Stimulated activated CD4-positive, alpha-beta T cell treated with anti-CD3 and anti-CD28 coated beads, Interleukin-4, amount 100 ng/mL, for 4 hours (primary cell): Measurements from ENCODE around the gene KLF4.
A peak's percentile ranks its signal among the peaks of the same experiment; 100 is the strongest.
"Not testable (repeated sequence)": the region's sequence is repeated elsewhere in the genome, so short reads cannot be mapped to it uniquely, and the experiment has no call there.

Source experiments
- DNase-seq, 2 experiments: peaks; one replicate each; pipeline ENCODE4 v3.0.0-alpha.2; 2020

KLF4 gene

DNA sequence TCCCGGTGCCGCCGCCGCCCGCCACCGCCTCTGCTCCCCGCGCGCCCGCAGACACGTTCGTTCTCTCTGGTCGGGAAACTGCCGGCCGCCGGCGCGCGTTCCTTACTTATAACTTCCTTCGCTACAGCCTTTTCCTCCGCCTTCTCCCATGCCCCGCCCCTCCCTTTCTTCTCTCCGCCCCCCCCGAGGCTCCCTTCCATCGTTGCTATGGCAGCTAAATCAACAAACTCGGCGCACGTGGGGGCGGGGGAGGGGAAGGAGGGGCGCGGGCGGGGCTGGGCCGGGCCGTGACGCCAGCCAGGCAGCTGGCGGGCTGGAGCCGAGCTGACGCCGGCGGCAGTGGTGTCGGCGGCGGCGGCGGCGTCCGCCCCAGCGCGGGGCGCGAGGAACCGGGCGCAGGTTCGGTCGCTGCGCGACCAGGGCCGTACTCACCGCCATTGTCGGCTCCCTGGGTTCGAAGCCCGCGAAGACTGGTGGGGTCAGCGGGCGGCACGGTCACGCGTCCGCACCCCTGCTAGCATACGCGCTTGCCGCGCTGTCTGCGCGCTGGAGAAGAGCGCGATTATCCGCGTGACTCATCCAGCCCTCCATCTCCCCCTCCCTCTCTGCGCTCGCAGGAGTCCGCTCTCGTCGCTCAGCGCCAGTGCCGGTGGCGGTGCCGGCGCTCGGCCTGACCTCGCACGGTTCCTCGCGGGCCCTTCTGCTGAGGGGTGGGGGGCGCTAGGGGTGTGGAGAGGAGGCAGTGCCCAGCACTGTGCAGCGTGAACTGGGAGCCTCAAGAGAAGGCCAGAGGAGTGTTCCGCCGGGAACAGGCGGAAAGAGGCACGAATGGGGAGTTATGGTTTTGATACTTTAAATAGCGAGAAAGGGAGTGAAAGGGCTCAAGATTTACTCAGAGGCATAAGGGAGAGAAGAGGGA lies at the start of gene KLF4:
KLF4 (minus strand) TSS at position 83 of the 919 bp plus-strand sequence. CDS start 597 bp downstream, outside the sequence.
- DNase-seq = peak; percentile 51 to 58

DNA sequence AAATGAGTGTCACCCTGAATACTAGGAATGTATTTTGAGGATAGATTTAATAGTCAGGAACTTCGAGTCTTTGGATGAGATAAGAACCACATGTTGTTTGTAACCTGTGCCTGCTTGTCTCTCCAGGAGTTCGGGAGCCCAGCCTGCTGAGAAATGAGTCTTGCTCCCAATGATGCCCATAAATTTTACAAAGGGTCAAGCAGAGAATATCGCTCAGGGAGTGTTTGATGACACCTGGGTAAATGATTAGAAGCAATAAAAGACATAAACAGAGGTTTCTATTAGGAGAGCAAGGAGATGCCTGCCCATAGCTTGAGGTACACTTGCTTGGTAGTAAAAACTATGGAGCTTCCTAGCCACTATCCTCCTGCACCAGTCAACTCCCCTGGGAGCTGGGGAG lies 46.9 kb upstream of the KLF4 start:
- DNase-seq = no peak

DNA sequence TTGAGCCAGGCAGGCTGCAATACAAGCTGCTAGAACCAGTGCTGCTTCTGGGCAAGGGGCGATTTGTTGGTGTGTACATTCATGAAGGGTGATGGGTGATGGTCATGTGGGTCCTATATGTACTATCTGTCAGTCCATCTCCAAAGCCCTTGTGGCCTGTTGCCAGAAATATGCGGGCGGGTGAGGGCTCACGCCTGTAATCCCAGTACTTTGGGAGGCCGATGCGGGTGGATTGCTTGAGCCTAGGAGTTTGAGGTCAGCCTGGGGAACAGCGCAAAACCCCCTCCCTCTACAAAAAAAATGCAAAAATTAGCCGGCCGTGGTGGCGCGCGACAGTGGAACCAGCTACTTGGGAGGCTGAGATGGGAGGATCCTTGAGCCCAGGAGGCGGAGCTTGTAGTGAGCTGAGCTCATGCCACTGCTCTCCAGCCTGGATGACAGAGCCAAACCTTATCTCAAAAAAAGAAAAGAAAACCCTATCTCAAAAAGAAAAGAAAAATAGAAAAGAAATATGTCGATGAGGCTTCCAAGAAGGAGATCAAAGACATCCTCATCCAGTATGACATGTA lies 45.0 kb upstream of the KLF4 start:
- DNase-seq = no peak

DNA sequence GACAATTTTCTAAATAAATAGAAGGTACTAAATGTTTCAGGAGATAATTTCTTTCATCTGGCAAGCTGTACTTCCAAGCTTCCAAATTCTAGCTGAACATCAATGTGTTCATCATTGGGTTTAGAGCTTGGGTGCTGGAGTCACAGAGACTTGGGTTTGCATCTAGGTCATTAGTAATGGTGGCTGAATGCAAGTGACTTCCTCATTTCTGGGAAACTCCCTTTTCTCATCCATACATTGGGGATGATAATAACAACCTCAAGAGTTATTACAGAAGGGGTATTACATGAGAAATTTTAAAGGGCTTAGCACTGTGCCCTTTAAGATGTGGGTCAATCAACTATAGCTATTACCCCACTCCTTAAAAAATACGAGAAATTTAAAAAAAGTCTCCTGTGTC lies 41.1 kb upstream of the KLF4 start:
- no peak for DNase-seq

DNA sequence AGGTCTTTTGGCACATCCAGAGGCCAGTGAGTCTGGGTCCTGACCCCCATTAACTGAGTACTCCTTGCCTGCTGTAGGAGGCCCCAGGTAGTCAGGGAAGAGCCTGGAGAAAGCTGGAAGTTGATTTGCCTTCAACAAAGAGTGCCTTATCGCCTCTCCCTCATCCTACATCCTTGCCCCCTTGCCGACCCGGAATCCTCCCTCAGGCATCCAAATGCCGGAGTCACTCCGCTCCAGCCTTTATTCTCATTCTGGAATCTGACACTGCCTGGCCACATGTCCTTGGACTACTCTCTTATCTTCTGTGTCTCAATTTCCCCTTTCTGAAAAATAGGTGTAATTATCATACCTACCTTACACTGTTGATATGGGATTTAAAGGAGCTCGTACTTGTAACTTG lies 39.1 kb upstream of the KLF4 start:
- no peak for DNase-seq

DNA sequence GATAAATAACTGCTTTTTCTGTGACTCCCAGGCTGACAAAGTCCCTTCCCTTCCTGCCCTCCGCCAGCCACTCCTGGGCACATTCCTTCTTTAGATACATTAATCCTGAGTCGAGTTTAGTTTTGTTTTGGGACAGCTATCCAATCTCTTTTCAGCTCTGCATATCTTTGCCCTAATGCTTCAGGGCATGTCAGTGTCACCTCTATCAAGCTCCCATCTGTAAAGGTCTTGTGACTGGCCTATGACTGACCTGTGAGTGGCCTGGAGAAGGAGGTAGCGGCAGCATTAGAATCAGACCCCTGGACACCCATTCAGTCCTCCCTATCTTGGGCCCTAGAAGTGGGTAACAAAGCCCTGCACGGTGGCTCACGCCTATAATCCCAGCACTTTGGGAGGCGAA lies 34.0 kb upstream of the KLF4 start:
- no peak for DNase-seq

DNA sequence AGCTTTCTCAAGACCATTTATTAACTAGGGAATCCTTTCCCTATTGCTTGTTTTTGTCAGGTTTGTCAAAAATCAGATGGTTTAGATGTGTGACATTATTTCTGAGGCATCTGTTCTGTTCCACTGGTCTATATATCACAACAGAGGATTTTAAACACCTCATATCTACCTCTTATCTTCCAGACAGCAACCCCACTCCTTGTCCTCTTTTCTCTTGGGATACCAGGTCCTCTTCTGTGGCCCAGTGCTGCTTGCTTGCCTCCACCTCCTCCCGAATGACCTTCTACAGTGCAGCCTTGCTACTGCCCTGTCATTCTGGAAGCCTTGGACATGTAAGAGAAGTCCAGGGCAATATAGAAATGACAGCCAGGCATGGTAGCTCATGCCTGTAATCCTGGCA lies 30.6 kb upstream of the KLF4 start:
- no peak for DNase-seq

DNA sequence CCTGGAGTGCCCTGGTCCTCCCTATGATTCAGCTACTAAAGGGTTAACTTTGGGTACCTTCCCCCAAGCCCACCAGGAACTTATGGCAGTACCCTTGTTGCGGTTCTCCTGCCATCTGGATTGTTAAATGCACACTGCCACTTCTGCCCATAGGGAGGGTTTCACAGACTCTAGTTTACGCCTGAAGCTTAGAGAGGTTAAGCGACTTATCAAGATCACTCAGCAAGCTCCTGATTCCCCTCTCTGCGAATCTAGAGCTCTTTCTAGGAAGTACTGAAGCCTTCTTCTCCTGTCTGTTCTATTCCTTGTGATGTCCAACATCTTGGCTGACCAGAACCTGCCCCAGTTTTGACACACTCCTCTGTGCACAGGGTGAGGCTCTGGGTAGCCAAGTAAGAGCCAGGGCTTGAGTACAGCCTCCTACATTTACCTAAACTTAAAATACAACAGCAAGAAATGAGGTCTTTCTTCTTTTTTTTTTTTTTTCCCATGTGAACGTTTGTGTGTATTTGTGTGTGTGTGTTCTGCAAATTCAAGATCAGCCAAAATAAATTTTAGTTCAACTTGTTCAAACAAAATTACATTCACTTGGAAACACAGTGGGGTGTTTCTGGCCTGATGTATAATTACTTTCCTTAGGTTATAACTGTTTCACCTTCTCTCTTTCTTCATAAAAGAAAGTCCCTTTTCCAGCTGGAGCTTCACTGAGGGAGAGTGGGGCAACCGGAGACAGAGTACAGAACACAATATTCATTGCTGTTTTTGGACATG lies 28.7 kb upstream of the KLF4 start:
- no peak for DNase-seq

DNA sequence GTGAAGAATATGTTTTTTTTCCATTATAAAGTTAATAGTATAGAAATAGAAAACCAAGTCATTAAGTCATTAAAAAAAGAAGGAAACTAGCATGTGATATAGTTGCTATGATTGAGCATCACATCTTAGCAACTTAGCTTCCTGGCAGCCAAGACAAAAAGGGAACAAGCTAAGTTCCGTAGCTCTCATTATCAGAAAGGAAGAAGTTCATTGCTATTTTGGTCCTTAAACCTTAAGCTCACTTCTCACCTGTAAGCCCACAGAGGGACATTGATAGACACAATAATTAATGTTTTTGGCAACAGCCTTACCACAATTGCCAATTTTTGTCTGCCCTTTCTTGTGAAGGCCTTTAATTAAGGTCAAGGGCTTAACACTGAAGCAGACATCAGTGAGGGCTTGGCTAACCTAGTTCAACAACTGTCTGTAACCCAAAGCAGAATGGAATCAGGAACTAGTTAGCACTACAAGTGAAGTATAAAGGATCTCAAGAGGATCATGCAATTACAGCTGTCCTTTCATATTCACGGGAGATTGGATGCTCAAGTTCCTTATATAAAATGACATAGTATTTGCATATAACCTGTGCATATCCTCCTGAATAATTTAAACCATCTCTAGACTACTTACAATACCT lies 24.0 kb upstream of the KLF4 start:
- DNase-seq = no peak

DNA sequence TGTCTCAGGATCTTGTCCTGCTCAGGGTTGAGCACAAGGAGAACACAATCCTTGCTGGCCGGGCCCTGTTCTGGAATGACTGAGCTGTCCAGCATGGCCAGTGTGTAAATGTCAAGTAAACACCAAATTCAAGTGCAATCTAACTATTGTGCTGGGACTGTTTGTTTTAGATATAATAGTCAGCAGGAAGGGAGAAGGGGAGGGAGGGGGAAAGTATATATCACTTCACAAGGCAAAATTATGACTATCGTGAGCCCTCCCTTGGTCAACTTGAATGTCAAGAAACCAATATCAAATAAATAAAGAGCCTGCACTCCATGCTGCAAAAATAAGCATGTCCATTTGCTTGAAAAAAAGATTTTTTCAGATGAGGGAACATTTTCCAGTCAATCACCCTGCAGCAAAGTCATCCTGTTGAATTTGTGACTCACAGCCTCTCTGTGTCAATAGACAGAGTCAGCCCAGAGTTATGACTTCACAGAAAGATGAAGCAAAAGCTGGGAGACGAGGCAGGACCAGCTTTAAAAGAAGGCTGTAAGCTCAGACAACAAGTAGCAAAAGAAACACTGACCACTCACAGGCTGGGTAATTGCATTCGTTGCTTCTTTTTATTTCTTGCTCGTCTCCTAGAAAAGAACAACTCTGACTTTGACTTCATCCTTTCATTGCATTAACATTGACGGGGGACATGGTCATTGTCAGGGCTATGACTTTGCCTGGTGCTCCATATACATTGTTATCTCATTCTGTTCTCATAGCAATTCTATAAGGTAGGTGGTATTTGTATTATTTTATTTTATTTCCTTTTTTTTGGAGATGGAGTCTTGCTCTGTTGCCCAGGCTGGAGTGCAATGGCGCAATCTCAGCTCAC lies 15.3 kb upstream of the KLF4 start:
- no peak for DNase-seq

DNA sequence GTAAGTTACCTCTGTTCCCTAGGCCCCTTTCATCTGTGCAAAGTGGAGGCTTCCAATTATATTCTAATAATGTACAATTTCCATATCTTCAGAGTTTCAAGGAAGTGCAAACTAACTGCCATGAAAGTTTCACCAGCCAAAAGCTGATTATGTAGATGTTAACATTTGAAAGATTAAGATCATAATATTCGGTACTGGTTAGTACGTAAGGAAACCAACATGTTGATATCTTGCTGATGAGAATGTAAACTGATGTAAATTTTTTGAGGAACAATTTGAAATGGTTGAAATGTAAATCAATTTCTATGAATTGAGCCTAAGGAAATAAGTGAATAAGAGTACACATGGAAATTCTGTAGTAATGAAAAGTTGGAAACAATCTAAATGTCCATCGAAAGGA lies 12.9 kb upstream of the KLF4 start:
- DNase-seq = no peak

DNA sequence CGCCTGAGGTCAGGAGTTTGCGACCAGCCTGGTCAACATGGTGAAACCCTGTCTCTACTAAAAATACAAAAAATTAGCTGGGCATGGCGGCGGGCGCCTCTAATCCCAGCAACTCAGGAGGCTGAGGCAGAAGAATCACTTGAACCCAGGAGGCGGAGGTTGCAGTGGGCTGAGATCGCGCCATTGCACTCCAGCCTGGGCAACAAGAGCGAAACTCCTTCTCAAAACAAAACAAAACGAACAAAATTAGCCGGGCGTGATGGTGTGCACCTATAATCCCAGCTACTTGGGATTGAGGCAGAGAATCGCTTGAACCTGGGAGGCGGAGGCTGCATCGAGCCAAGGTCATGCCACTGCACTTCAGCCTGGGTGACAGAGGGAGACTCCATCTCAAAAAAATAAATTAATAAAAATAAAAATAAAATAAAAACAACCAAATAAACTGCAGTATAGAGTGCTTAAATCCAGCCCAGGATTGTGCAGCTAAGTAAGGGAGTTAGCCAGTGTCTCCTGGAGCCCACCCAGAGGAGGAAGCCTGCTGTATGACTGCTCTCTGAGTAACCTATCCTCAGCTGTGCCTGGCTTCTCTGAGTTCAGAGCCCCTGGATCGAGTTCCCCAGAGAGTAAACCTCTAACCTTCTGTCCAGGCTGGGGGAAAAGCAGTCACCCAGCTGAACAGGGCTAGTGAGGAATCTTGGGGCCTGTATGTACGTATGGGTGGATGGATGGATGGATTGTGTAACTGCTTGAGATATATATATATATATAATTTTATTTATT lies 11.0 kb upstream of the KLF4 start:
- not testable (repeated sequence) for DNase-seq

DNA sequence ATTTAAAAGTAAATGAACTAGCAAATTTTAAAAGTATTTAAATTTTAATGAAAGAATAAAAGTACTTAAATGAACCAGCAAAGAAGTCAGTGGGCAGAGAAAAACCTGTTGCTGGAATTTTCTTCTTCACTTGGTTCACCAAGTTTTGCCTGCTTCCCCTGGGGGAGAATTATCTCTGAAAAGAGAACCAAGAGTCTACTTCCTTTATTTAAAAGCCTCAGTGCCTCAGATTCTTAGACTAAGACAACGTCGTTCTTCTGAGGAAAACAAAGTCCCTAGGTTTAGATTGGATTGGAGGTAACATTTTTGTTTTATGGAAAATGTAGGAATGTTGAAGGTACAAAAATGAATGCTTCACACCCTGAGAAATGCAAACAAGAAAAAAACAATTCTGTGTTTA lies 7.4 kb upstream of the KLF4 start:
- DNase-seq = no peak

DNA sequence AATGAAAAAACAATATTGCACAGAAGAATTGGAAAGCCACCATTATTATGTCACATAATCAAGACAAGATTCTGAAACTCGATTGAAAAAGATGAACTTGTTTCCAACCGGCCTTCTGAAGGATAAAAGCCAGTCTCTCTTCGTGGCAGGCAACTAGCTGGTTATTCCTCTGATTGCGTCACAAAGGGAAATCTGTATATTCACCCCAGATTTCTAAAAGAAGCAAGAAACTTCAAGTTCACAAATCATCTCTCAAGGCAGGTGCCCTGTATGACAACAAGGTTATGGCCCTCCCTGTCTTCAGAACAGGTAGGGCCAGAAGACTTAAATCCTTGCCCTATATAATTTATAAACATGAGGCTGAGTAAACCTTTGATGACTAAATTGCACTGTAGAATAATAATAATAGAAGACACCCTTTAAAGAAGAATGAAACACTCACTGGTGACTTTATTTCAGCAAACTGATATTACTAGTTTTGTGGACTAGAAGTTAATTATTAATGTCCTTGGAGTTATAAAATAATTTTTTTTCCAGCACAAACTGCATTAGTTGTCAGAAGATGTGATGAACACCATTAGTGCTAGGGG lies 2.9 kb upstream of the KLF4 start:
- no peak for DNase-seq

DNA sequence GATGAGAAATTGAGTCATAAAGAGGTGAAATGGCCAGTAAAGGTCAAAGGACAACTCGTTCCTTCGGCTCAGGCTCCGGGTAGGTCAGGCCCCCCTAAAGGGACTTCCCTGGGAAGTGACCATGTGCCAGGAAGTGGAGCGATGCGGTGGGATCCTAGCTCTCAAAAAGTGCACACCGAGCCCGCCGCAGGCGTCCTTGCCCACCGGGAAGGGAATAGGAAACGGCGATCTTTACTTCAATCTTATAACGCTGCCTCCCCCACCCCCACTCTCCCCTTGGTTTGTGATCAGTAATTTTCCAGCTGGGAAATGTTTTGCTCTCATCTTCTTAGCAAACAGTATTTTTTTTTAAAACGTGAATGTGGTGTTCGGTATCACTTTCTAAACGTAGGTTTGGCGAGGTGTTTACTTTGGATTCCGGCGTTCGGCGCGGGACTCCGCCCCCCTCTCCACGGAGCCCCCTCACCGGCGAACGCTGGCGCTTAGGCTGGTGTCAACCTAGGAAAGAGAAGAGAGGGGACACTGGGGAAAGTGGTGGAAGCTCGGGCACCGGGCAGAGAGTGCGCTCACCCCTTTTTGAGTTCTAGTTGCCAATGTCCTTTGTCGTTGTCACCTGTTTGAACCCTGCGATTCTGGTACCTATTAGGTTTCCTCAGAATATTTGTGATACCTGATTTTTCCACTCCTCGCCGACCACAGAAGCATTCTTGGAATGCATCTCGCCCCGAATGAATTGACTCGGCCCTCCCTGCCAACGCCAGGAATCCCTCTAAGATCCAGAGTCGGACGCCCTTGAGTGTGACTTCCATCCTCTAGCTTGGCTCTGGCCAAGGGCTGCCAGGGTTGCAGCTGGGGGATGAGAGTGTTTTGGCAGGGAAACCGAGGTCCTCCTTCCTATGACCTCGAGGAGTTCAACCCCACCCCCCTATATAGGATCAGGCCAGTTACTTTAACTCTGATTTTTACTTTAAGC lies 1.8 kb upstream of the KLF4 start:
- no peak for DNase-seq

DNA sequence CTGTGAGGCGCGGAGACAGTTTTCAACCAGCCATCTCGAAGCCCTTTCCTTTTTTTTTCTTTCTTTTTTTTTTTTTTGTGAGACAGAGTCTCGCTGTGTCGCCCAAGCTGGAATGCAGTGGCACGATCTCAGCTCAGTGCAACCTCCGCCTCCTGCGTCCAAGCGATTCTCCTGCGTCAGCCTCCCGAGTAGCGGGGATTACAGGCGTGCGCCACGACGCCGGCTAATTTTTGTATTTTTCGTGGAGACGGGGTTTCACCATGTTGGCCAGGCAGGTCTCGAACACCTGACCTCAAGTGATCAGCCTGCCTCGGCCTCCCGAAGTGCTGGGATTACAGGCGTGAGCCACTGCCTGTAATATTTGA lies 1.0 kb upstream of the KLF4 start:
- not testable (repeated sequence) for DNase-seq

DNA sequence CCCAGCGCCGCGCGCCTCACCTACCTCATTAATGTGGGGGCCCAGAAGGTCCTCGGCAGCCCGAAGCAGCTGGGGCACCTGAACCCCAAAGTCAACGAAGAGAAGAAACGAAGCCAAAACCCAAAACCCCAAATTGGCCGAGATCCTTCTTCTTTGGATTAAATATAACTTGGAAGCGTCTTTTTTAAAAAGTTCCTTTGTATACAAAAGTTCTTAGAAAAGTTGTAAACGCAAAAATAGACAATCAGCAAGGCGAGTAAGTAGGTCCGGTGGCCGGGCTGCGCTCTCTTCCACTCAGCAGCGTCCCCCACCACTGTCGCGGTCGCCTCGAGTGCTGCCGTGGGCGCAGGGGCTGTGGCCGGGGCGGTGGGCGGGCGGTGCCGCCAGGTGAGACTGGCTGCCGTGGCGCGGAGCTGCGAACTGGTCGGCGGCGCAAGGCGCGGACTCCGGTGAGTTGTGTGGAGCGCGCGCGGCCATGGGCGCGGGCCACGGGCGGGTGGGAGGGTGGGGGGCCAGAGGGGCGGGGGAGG lies 360 bp downstream of the KLF4 start:
- no peak for DNase-seq

DNA sequence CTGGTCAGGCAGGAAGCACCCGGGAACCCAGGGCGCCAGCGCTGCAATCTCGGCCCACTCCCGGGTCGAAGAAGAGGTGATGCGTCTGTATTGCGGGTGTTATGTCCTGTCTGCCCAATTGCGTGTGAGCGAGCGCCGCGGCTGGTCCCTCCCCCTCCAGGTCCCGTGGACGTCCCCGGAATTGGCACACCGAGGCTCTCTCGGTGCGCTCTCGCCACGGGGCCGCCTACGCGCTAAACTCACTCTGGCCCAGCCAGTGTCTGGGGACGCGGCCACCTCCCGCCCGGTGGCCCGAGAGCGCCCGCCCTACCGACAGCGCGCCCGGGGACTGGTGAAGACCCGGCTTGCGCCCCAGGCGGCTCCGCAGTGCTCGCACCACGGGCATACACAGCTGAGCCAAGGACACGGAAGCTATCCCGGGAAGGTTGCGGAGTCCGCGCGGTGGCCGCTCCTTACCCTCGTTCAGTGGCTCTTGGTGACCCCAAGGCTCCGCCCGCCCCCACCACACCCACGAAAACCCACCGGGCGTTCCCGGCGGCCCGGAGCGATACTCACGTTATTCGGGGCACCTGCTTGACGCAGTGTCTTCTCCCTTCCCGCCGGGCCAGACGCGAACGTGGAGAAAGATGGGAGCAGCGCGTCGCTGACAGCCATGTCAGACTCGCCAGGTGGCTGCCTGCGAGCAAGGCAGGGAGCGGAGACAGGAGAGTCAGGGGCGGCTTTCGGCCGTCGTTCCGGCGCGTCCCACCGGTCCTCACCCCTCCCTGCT lies 1.0 kb downstream of the KLF4 start:
- DNase-seq = peak in 1 of 2 experiments; percentile 6
